HepG2 (cell line): ENCODE results near the gene DHRS12. TPM values are rescaled to one million over a fixed set of nuclear protein-coding genes. Genes with fewer than 3 reads are reported as not detected.
A peak's percentile ranks its signal among the peaks of the same experiment; 100 is the strongest.

ENCODE experiments used
- ATAC-seq: fragments of 200-7000 bp; cut with Tn5 transposase; 3 replicates; pipeline ENCODE4 v1.9.1; 2020; ENCODE audit warnings: mild to moderate bottlenecking, moderate library complexity
- BruUV-seq: library from RNA; stranded (reverse); fragments of 400-500 nt; replicated peaks from 2 replicates; lab custom pipeline; 2021; lab: Mats Ljungman, UMichigan
- CTCF ChIA-PET: fragments of 300-600 bp; formaldehyde crosslinking; extraction: SDS; loops from one replicate; lab custom pipeline; 2021; ENCODE audit warnings: low total read pairs, inconsistent platforms, low intra/inter-chr PET ratio; lab: Yijun Ruan, JAX
- POLR2A ChIA-PET: fragments of 350-600 bp; sonication (Branson Sonifier 250); formaldehyde crosslinking; loops from one replicate; lab custom pipeline; 2020; ENCODE audit warnings: antibody characterized with exemption, inconsistent platforms; lab: Yijun Ruan, JAX
- DNase-seq: peaks from one replicate; pipeline ENCODE4 v3.0.0-alpha.2; 2015; ENCODE audit warnings: low spot score
- FAIRE-seq: peaks from 3 replicates; lab custom pipeline; 2011; peaks lifted over from hg19 to GRCh38; lab: Jason Lieb, UNC
- H2AFZ ChIP-seq: one replicate; pipeline ENCODE4 v1.6.1; 2011; ENCODE audit warnings: low read length, inconsistent platforms
- H3K27ac ChIP-seq: fragments of 300-600 bp; 3 replicates; pipeline ENCODE4 v1.8.0; 2011; ENCODE audit warnings: mixed run types, mild to moderate bottlenecking, mixed read lengths, low read length, inconsistent platforms; ENCODE audit not compliant: insufficient read depth; ENCODE audit errors: extremely low read length
- H3K27me3 ChIP-seq, 2 experiments: fragments of 200-600 bp in 1 of 2; 2 replicates in 1 of 2; 3 replicates in 1 of 2; pipeline versions ENCODE4 v1.6.0 to v1.8.0; 2011; ENCODE audit warnings: low read length in 2 of 2, mild to moderate bottlenecking in 2 of 2, moderate library complexity in 2 of 2, inconsistent platforms in 1 of 2; ENCODE audit not compliant: insufficient read depth in 2 of 2, control insufficient read depth in 1 of 2
- H3K36me3 ChIP-seq, 2 experiments: fragments of 200-600 bp in 1 of 2; replicated peaks in 1 of 2; 2 replicates in 1 of 2; 3 replicates in 1 of 2; pipeline versions ENCODE4 v1.5.1 to v1.8.0; 2011; ENCODE audit warnings: low read length in 2 of 2, inconsistent platforms in 1 of 2; ENCODE audit not compliant: insufficient read depth in 2 of 2, control insufficient read depth in 1 of 2
- H3K4me1 ChIP-seq: 2 replicates; pipeline ENCODE4 v1.5.1; 2012; ENCODE audit warnings: low read length, inconsistent platforms; ENCODE audit not compliant: insufficient read depth
- H3K4me2 ChIP-seq: 2 replicates; pipeline ENCODE4 v1.6.0; 2011; ENCODE audit warnings: low read depth, low read length, inconsistent platforms
- H3K4me3 ChIP-seq, 3 experiments: fragments of 200-600 bp in 1 of 3; sonication (generic), shearing (Covaris generic) in 1 of 3; replicated peaks in 1 of 3; 2 replicates each; pipeline ENCODE4 v1.5.1; 2011 to 2016; ENCODE audit warnings: low read length in 3 of 3, inconsistent platforms in 2 of 3, low read depth in 2 of 3, mild to moderate bottlenecking in 2 of 3, control low read depth in 1 of 3, mixed read lengths in 1 of 3; ENCODE audit not compliant: insufficient read depth in 1 of 3
- H3K79me2 ChIP-seq: one replicate; pipeline ENCODE4 v1.6.1; 2011; ENCODE audit warnings: low read length, inconsistent platforms; ENCODE audit not compliant: insufficient read depth
- H3K9ac ChIP-seq: 2 replicates; pipeline ENCODE4 v1.6.0; 2011; ENCODE audit warnings: mild to moderate bottlenecking, low read depth, low read length, inconsistent platforms; ENCODE audit not compliant: insufficient read depth
- H3K9me3 ChIP-seq: 2 replicates; pipeline ENCODE4 v1.5.1; 2012; ENCODE audit warnings: mild to moderate bottlenecking, low read length
- H4K20me1 ChIP-seq: 2 replicates; pipeline ENCODE4 v1.6.0; 2011; ENCODE audit warnings: inconsistent platforms, mild to moderate bottlenecking, low read length, moderate library complexity; ENCODE audit not compliant: insufficient read depth
- ELF4 ChIP-seq: sonication (generic); formaldehyde crosslinking; IDR thresholded peaks from 2 replicates; pipeline ENCODE4 v1.5.0; 2020; ENCODE audit warnings: missing genetic modification reagents, mild to moderate bottlenecking, moderate library complexity, borderline replicate concordance
- HIVEP1 ChIP-seq: sonication (generic); formaldehyde crosslinking; IDR thresholded peaks from 2 replicates; pipeline ENCODE4 v1.4.0; 2020; ENCODE audit warnings: mild to moderate bottlenecking, missing genetic modification reagents
- KDM2A ChIP-seq: sonication (generic); formaldehyde crosslinking; IDR thresholded peaks from 2 replicates; pipeline ENCODE4 v1.4.0; 2020; ENCODE audit warnings: low read depth, missing genetic modification reagents, borderline replicate concordance
- KMT2A ChIP-seq: sonication (generic); formaldehyde crosslinking; IDR thresholded peaks from 2 replicates; pipeline ENCODE4 v1.4.0; 2020; ENCODE audit warnings: missing genetic modification reagents
- SMC3 ChIP-seq: IDR thresholded peaks from 2 replicates; pipeline ENCODE4 v1.6.1; 2011; ENCODE audit warnings: low read length, improper control_type of control experiment
- TEAD2 ChIP-seq: sonication (generic); formaldehyde crosslinking; IDR thresholded peaks from 2 replicates; pipeline ENCODE4 v1.9.0; 2021; ENCODE audit warnings: missing genetic modification reagents
- ZNF12 ChIP-seq: sonication (generic); formaldehyde crosslinking; IDR thresholded peaks from 2 replicates; pipeline ENCODE4 v1.5.0; 2020; ENCODE audit warnings: missing genetic modification reagents
- ZNF333 ChIP-seq: sonication (generic); formaldehyde crosslinking; IDR thresholded peaks from 2 replicates; pipeline ENCODE4 v1.4.0; 2020; ENCODE audit warnings: mild to moderate bottlenecking, missing genetic modification reagents, borderline replicate concordance
- ZNF546 ChIP-seq: sonication (generic); formaldehyde crosslinking; conservative IDR thresholded peaks from 2 replicates; pipeline ENCODE4 v1.8.1; 2023; ENCODE audit warnings: mild to moderate bottlenecking, missing genetic modification reagents
- ZNF629 ChIP-seq: sonication (generic); formaldehyde crosslinking; conservative IDR thresholded peaks from 2 replicates; pipeline ENCODE4 v1.5.0; 2020; ENCODE audit warnings: missing genetic modification reagents
- WGBS: methylation state at CpG from one replicate; pipeline ENCODE4 v1.1.6; 2017; ENCODE audit warnings: low lambda C conversion rate; 5-methylcytosine and 5-hydroxymethylcytosine counted together
- in situ Hi-C: cut with HindIII; loops from 2 replicates; pipeline ENCODE4 v1.10.0; 2017; ENCODE audit warnings: low pct_unique_long_range_greater_than_20kb; ENCODE audit not compliant: extremely low pct_ligation_motif_present
- intact Hi-C: fragments of 100-400 bp; cut with micrococcal nuclease; formaldehyde crosslinking; loops from one replicate; pipeline ENCODE4 v1.10.0; 2022; ENCODE audit not compliant: unreplicated experiment
- polyA plus RNA-seq, 8 experiments: library from polyadenylated mRNA; depleted of rRNA in 3 of 8; stranded (reverse) in 7 of 8; unstranded in 1 of 8; fragments of >200 nt; fragmentation: Illumina TruSeq in 4 of 8; extraction: Trizol in 4 of 8; gene quantifications; 2 replicates each; pipeline versions ENCODE4 v1.2.1 to v1.2.3, GENCODE V29; 2011 to 2016; ENCODE audit warnings: low read depth in 4 of 8, missing spikeins in 1 of 8, mixed read lengths in 1 of 8; ENCODE audit not compliant: insufficient read depth in 1 of 8
- total RNA-seq, 5 experiments: library from RNA; depleted of rRNA; stranded (reverse); fragments of >200 nt; fragmentation: Illumina TruSeq; extraction: Trizol; gene quantifications; 2 replicates each; pipeline ENCODE4 v1.2.3, GENCODE V29; 2016; ENCODE audit warnings: low read depth in 1 of 5

Gene DHRS12
- total and polyA plus RNA-seq, 2 of the 13 experiments (the other 11 are each of a cell fraction or from before 2014, with no cell fraction given), result 7.2 to 8.4 TPM

- no peak overlapping the region for H2AFZ ChIP-seq
- no peak for ATAC-seq
- peak; percentile 51 for TF ChIP-seq ZNF629 (CRISPR knock-in tag)
- TF ChIP-seq ZNF12 (CRISPR knock-in tag), result no peak
- TF ChIP-seq, all 625 proteins: peak for 1
- no peaks in the 10 kb centered on the region for H3K36me3 ChIP-seq
- no peaks in the 10 kb centered on the region for H3K27me3 ChIP-seq
- DNase-seq, result no peak
- no peak overlapping the region for H3K4me2 ChIP-seq
- H3K4me1 ChIP-seq, result no peaks in the 10 kb centered on the region
- H3K9me3 ChIP-seq, result no peaks in the 10 kb centered on the region
- in situ Hi-C loops (no loop called here), intact Hi-C loops (no loop called here)
- CTCF ChIA-PET, result no interaction called here
- H3K27ac ChIP-seq, result no peak overlapping the region
- no peak for FAIRE-seq
- POLR2A ChIA-PET, result no interaction called here
- H3K79me2 ChIP-seq, result no peaks in the 10 kb centered on the region
- H4K20me1 ChIP-seq, result no peaks in the 10 kb centered on the region
- no TSS peak for BruUV-seq
- no peak overlapping the region for H3K9ac ChIP-seq
- 76% methylated on average over 7 of the region's 10 CpGs for WGBS
- no peak overlapping the region for H3K4me3 ChIP-seq
These were observed 36.0 kb upstream of the DHRS12 start for GRCh38 chr13:51839711-51840540.

GRCh38 chr13:51838240-51838846 is 34.4 kb upstream of the DHRS12 start:
- CTCF ChIA-PET, result no interaction called here

More at GRCh38 chr13:51838240-51838846, 34.4 kb upstream of the DHRS12 start:
- TF ChIP-seq ZNF333 (CRISPR knock-in tag) (no peak), ZNF546 (CRISPR knock-in tag) (no peak), ELF4 (CRISPR knock-in tag) (no peak), KDM2A (CRISPR knock-in tag) (no peak), TEAD2 (no peak), HIVEP1 (CRISPR knock-in tag) (no peak), KMT2A (CRISPR knock-in tag) (no peak), SMC3 (no peak)
- FAIRE-seq (no peak), ATAC-seq (no peak), DNase-seq (no peak)
- WGBS, result 83% methylated on average over 8 of the region's 8 CpGs
- intact Hi-C loops (no loop called here), in situ Hi-C loops (no loop called here)
- no TSS peak for BruUV-seq
- Histone ChIP-seq H2AFZ (no peak overlapping the region), H3K9ac (no peak overlapping the region), H3K4me1 (no peaks in the 10 kb centered on the region), H3K4me3 (no peak overlapping the region), H3K79me2 (no peaks in the 10 kb centered on the region), H3K27me3 (no peaks in the 10 kb centered on the region), H3K4me2 (no peak overlapping the region), H3K27ac (no peak overlapping the region), H3K9me3 (no peaks in the 10 kb centered on the region), H4K20me1 (no peaks in the 10 kb centered on the region), H3K36me3 (no peaks in the 10 kb centered on the region)
- POLR2A ChIA-PET, result no interaction called here
